Smooth muscle cell (in vitro differentiated cells): ENCODE measurements around the gene CRY2. TPM values are rescaled to one million over a fixed set of nuclear protein-coding genes. Genes with fewer than 3 reads are reported as not detected.

ENCODE experiments used
- DNase-seq: peaks from one replicate; lab custom pipeline; 2025; ENCODE audit not compliant: unreplicated experiment; lab: John Stamatoyannopoulos, UW
- H2AFZ ChIP-seq: fragments of 200-600 bp; sonication (generic); 2 replicates; pipeline ENCODE4 v1.6.0; 2016; ENCODE audit warnings: antibody characterized with exemption, low read depth, mild to moderate bottlenecking
- H3F3A ChIP-seq: fragments of 200-600 bp; sonication (generic); 2 replicates; pipeline ENCODE4 v1.6.0; 2017; ENCODE audit warnings: antibody characterized with exemption, low read depth
- H3K27ac ChIP-seq: fragments of 200-600 bp; sonication (generic); 2 replicates; pipeline ENCODE4 v1.5.1; 2016; ENCODE audit warnings: low read depth, mild to moderate bottlenecking
- H3K27me3 ChIP-seq: fragments of 200-600 bp; sonication (generic); 2 replicates; pipeline ENCODE4 v1.6.1; 2016; ENCODE audit warnings: low read depth, mild to moderate bottlenecking
- H3K36me3 ChIP-seq: fragments of 200-600 bp; sonication (generic); 2 replicates; pipeline ENCODE4 v1.5.1; 2016; ENCODE audit warnings: low read depth
- H3K4me1 ChIP-seq: fragments of 200-600 bp; sonication (generic); 2 replicates; pipeline ENCODE4 v1.5.1; 2016; ENCODE audit warnings: low read depth
- H3K4me2 ChIP-seq: fragments of 200-600 bp; sonication (generic); 2 replicates; pipeline ENCODE4 v1.6.0; 2016; ENCODE audit warnings: mild to moderate bottlenecking
- H3K4me3 ChIP-seq: fragments of 200-600 bp; sonication (generic); 2 replicates; pipeline ENCODE4 v1.5.1; 2016; ENCODE audit warnings: mild to moderate bottlenecking
- H3K79me2 ChIP-seq: fragments of 200-600 bp; sonication (generic); 2 replicates; pipeline ENCODE4 v1.6.0; 2016; ENCODE audit warnings: low read depth, mild to moderate bottlenecking
- H3K9ac ChIP-seq: fragments of 200-600 bp; sonication (generic); 2 replicates; pipeline ENCODE4 v1.6.0; 2016; ENCODE audit warnings: low read depth
- H3K9me3 ChIP-seq: fragments of 200-600 bp; sonication (generic); replicated peaks from 2 replicates; pipeline ENCODE4 v1.5.1; 2016; ENCODE audit warnings: low read depth
- H4K20me1 ChIP-seq: fragments of 200-600 bp; sonication (generic); 2 replicates; pipeline ENCODE4 v1.6.0; 2016; ENCODE audit warnings: low read depth
- CTCF ChIP-seq: fragments of 200-600 bp; sonication (generic); IDR thresholded peaks from 2 replicates; pipeline ENCODE4 v1.5.1; 2017; ENCODE audit warnings: borderline replicate concordance, mild to moderate bottlenecking, antibody characterized with exemption; ENCODE audit not compliant: insufficient read depth, poor library complexity, severe bottlenecking
- WGBS: methylation state at CpG from one replicate; pipeline ENCODE4 v1.1.7; 2016; ENCODE audit warnings: low lambda C conversion rate; 5-methylcytosine and 5-hydroxymethylcytosine counted together
- polyA plus RNA-seq: library from polyadenylated mRNA; unstranded; fragments of >200 nt; fragmentation: Nextera tagmentation; extraction: Ambion mirVana; gene quantifications from 2 replicates; pipeline ENCODE4 v1.2.1, GENCODE V29; 2016
- total RNA-seq: library from RNA; depleted of rRNA; stranded (reverse); fragments of >200 nt; gene quantifications from 2 replicates; pipeline ENCODE4 v1.2.3, GENCODE V29; 2014

The CRY2 gene
- total and polyA plus RNA-seq, 2 experiments from 2014 or later: 26.1 to 30.3 TPM

GRCh38 chr11:45892856-45893255 is 45.6 kb downstream of the CRY2 start:
- Histone ChIP-seq H3K9me3 (no peaks in the 10 kb centered on the region), H3K36me3 (no peaks in the 10 kb centered on the region), H2AFZ (no peak overlapping the region), H4K20me1 (no peaks in the 10 kb centered on the region), H3F3A (no peaks in the 10 kb centered on the region), H3K79me2 (no peaks in the 10 kb centered on the region), H3K27ac (no peak overlapping the region), H3K27me3 (no peaks in the 10 kb centered on the region), H3K4me2 (no peak overlapping the region), H3K4me3 (no peak overlapping the region), H3K9ac (no peak overlapping the region), H3K4me1 (peaks cover 10% of the 10 kb centered on the region)
- DNase-seq: no peak
- no peak for TF ChIP-seq CTCF
- WGBS: 88% methylated on average over 5 of the region's 5 CpGs

GRCh38 chr11:45894555-45895247 is 47.4 kb downstream of the CRY2 start:
- Histone ChIP-seq H3K4me1 (peaks cover 19% of the 10 kb centered on the region), H3K27me3 (no peaks in the 10 kb centered on the region), H3K4me3 (no peak overlapping the region), H3K36me3 (no peaks in the 10 kb centered on the region), H3K4me2 (no peak overlapping the region), H2AFZ (no peak overlapping the region), H3K9ac (no peak overlapping the region), H3K79me2 (no peaks in the 10 kb centered on the region), H3K9me3 (no peaks in the 10 kb centered on the region), H4K20me1 (no peaks in the 10 kb centered on the region), H3K27ac (no peak overlapping the region), H3F3A (no peaks in the 10 kb centered on the region)
- no peak for DNase-seq
- no peak for TF ChIP-seq CTCF
- WGBS: 83% methylated on average over 6 of the region's 6 CpGs

GRCh38 chr11:45895553-45896259 is 48.4 kb downstream of the CRY2 start:
- WGBS: 92% methylated on average over 8 of the region's 8 CpGs
- no peaks in the 10 kb centered on the region for H3K27me3 ChIP-seq
- H3K27ac ChIP-seq: no peak overlapping the region
- no peak overlapping the region for H3K4me2 ChIP-seq
- H3K4me1 ChIP-seq: peaks cover 20% of the 10 kb centered on the region
- no peaks in the 10 kb centered on the region for H4K20me1 ChIP-seq
- H3K4me3 ChIP-seq: no peak overlapping the region
- H3K36me3 ChIP-seq: no peaks in the 10 kb centered on the region
- H3K9ac ChIP-seq: no peak overlapping the region
- no peaks in the 10 kb centered on the region for H3K79me2 ChIP-seq
- no peaks in the 10 kb centered on the region for H3K9me3 ChIP-seq
- DNase-seq: no peak
- H3F3A ChIP-seq: no peaks in the 10 kb centered on the region
- TF ChIP-seq CTCF: no peak
- H2AFZ ChIP-seq: no peak overlapping the region
